Naive B cell (primary cell): Measurements from ENCODE around the gene PDGFA. TPM values are rescaled to one million over a fixed set of nuclear protein-coding genes. Genes with fewer than 3 reads are reported as not detected.
A peak's percentile ranks its signal among the peaks of the same experiment; 100 is the strongest.

ENCODE experiments used
- ATAC-seq, 2 donors: fragments of 150-1000 bp; cut with Tn5 transposase; 2 replicates each; pipeline ENCODE4 v1.10.0; 2021; ENCODE audit warnings: low read depth in 2 of 2, mild to moderate bottlenecking in 2 of 2, moderate library complexity in 2 of 2
- DNase-seq: peaks from one replicate; pipeline ENCODE4 v3.0.0; 2022
- H3K27ac Mint-ChIP-seq, 6 donors: one replicate each; pipeline ENCODE4 v1.8.0; 2020 to 2022; ENCODE audit warnings: mild to moderate bottlenecking in 6 of 6, mixed read lengths in 6 of 6, moderate library complexity in 5 of 6, inconsistent platforms in 2 of 6
- H3K27me3 Mint-ChIP-seq, 3 donors: one replicate each; pipeline ENCODE4 v1.8.0; 2021 to 2022; ENCODE audit warnings: mixed read lengths in 3 of 3, mild to moderate bottlenecking in 1 of 3
- H3K36me3 Mint-ChIP-seq, 2 donors: one replicate each; pipeline ENCODE4 v1.8.0; 2020 to 2022; ENCODE audit warnings: mixed read lengths in 2 of 2, inconsistent platforms in 1 of 2, mild to moderate bottlenecking in 1 of 2
- H3K4me1 Mint-ChIP-seq, 3 donors: one replicate each; pipeline ENCODE4 v1.8.0; 2020 to 2022; ENCODE audit warnings: mixed read lengths in 3 of 3, inconsistent platforms in 1 of 3, mild to moderate bottlenecking in 1 of 3, moderate library complexity in 1 of 3
- H3K4me3 Mint-ChIP-seq, 8 donors: one replicate each; pipeline ENCODE4 v1.8.0; 2020 to 2022; ENCODE audit warnings: mild to moderate bottlenecking in 8 of 8, mixed read lengths in 8 of 8, moderate library complexity in 8 of 8, inconsistent platforms in 2 of 8
- H3K9me3 Mint-ChIP-seq, 7 donors: one replicate each; pipeline ENCODE4 v1.8.0; 2020 to 2022; ENCODE audit warnings: mixed read lengths in 7 of 7, mild to moderate bottlenecking in 5 of 7, inconsistent platforms in 2 of 7, moderate library complexity in 1 of 7
- polyA plus RNA-seq, 6 donors: library from polyadenylated mRNA; unstranded; fragments of 300-500 nt; fragmentation: Illumina TruSeq; gene quantifications; one replicate each; pipeline ENCODE4 v1.2.3, GENCODE V29; 2021; ENCODE audit warnings: low read depth in 6 of 6

PDGFA gene
- polyA plus RNA-seq, 6 donors from 2014 or later: 0.12 TPM; not detected in 5

DNA sequence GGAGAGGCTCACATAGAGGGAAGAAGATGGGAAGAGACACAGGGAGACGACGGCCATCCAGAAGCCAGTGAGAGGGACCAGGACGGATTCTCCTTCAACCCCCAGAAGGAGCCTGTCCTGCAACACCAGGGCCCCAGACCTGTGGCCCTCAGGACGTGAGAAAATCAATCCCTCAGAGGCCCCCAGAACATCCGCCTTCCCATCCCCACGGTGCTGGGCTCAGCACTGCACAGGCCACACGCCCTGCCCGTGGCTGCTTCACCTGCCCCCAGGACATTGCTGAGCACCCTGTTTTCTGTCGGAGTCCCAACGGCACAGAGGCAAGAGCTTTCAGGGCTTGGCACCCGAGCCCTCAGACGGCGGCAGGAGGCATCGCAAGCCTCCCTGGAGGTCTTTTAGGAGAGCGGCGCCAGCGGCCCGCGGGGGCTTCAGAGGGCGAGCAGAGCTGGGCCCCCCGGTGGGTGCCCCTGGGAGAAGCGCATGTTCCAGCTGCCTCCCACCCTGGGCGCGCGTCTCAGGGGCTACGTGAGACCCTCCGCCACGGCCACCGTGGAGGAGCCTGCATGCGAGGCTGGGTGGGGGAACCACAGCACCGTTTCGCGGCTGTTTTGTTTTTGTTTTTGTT, 42.8 kb downstream of the PDGFA start:
- peaks cover 3 to 33% (median 5%) of the 10 kb centered on the region in 3 donors for H3K27me3 Mint-ChIP-seq
- H3K9me3 Mint-ChIP-seq: peaks cover 0 to 11% (median 3%) of the 10 kb centered on the region in 7 donors
- DNase-seq (no peak), ATAC-seq (no peak)
- H3K27ac Mint-ChIP-seq: no peak overlapping the region
- H3K4me3 Mint-ChIP-seq: no peak overlapping the region
- peaks cover 0 to under 1% of the 10 kb centered on the region in 2 donors for H3K36me3 Mint-ChIP-seq
- no peaks in the 10 kb centered on the region for H3K4me1 Mint-ChIP-seq

DNA sequence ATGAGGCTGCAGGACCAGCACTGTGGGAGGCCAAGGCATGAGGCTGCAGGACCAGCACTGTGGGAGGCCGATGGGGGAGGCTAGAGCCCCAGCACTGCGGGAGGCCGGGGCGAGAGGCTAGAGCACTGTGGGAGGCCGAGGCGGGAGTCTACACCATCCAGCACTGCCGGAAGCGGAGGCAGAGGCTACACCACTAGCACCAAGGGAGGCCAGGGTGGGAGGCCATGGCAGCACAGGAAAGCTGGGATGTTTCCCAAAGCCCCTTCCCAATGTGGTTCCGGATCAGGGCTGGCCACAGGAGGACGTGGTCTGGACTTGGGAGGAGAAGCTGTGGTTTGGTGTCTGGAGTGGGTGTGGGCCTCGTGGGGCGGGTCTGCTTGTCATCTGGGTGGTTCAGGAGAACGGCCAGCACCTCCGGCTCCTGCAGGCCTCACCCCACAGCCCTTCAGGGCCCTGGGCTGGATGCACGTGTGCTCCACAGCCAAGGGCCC, 43.6 kb downstream of the PDGFA start:
- ATAC-seq (no peak), DNase-seq (no peak)
- Mint-ChIP-seq H3K4me1 (no peaks in the 10 kb centered on the region), H3K36me3 (no peaks in the 10 kb centered on the region), H3K4me3 (no peak overlapping the region), H3K9me3 (peaks cover 0 to 11% (median 3%) of the 10 kb centered on the region in 7 donors), H3K27ac (no peak overlapping the region), H3K27me3 (peaks cover 0 to 32% (median 4%) of the 10 kb centered on the region in 3 donors)

DNA sequence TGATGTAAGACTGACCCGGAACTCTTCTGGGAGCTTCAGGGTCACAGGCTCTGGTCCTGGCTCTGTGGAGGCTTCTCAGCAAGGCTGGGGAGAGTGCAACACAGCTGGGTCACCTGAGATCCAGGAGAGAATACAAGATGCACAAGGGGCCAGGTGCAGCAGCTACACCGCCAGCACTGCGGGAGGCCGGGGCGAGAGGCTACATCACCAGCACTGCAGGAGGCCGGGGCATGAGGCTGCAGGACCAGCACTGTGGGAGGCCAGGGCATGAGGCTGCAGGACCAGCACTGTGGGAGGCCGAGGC, 44.3 kb downstream of the PDGFA start:
- Mint-ChIP-seq H3K27me3 (peaks cover 0 to 27% (median 4%) of the 10 kb centered on the region in 3 donors), H3K27ac (no peak overlapping the region), H3K4me3 (no peak overlapping the region), H3K36me3 (no peaks in the 10 kb centered on the region), H3K4me1 (no peaks in the 10 kb centered on the region), H3K9me3 (peaks cover 0 to 11% (median 3%) of the 10 kb centered on the region in 7 donors)
- no peak for DNase-seq
- ATAC-seq: no peak

DNA sequence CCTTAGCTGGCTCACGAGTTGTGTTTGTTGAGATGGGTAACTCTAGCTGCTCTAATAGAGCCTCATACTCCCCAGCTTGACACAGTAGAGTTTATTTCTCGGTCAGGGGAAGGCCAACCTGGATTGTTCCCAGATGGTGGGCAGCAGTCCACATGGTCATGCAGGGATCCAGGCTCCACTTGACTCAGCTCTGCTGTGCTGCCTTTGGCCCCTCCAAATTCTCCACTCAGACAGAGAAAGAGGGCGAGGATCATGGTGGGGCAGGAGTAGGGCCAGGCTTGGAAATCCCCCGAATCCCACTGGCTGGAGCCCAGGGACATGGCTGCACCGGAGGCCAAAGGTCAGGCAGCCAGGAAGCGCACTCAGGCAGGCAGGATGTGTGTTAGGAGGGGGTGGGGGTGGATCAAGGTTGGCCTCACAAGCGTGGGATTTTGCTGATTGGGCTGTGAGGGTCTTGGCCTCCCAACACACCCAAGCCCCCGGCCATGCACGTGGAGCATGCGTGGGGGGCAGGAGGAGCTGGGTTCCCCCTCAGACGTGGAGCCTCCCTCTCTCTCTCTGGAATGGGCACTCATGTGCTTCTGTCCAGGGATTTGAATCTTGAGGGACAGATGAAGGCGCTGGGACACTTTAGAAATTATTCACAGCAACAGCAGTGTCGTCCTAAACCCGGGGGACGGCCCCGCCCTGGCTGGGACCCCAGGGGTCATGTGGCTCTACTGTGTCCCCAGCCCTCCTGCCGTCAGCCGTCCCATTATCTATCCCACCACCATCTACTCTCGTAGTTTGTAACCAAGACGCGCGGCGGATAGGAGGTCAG, 44.8 kb downstream of the PDGFA start:
- ATAC-seq (no peak), DNase-seq (no peak)
- H3K27ac Mint-ChIP-seq: peak overlapping the region in 1 of 6 donors; percentile 58
- peaks cover 0 to 11% (median 3%) of the 10 kb centered on the region in 7 donors for H3K9me3 Mint-ChIP-seq
- H3K4me3 Mint-ChIP-seq: peak overlapping the region in 1 of 8 donors; percentile 60
- peaks cover 0 to 21% (median 4%) of the 10 kb centered on the region in 3 donors for H3K27me3 Mint-ChIP-seq
- peaks cover 0 to 1% (median 0%) of the 10 kb centered on the region in 3 donors for H3K4me1 Mint-ChIP-seq
- no peaks in the 10 kb centered on the region for H3K36me3 Mint-ChIP-seq

DNA sequence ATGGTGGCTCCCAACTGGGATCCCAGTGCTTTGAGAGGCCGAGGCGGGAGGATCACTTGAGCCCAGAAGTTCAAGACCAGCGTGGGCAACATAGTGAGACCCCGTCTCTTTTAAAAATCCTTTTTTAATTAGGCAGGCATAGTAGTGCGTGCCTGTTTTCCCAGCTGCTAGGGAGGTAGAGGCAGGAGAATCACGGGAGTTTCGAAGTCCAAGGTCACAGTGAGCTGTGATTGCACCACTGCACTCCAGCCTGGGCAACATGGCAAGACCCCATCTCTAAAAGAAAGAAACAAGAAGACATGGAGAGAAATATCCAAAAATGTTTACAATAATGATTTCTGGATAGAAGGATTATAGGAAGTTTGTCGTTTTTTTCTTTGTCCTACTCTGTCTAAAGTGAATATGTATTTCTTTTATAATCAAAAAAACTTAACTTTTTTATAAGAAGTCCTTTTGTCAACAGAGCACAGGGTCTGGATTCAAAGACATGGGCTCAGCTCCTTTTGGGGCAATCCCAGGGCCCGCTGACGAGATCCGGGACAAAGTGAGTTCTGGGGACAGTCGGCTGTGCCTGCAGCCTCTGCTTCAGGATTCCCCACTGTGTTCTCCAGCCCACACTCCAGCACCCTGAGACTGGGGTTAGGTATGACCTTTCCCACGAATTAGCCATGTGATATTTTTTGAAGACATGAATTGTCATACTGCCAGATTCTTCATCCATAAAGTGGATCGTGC, 45.6 kb downstream of the PDGFA start:
- Mint-ChIP-seq H3K27me3 (peaks cover 0 to 21% (median 0%) of the 10 kb centered on the region in 3 donors), H3K9me3 (peaks cover 0 to 11% (median 3%) of the 10 kb centered on the region in 7 donors), H3K27ac (peak overlapping the region in 1 of 6 donors; percentile 58), H3K4me1 (peaks cover under 1 to 3% (median under 1%) of the 10 kb centered on the region in 3 donors), H3K4me3 (no peak overlapping the region), H3K36me3 (no peaks in the 10 kb centered on the region)
- ATAC-seq: no peak
- DNase-seq: no peak

DNA sequence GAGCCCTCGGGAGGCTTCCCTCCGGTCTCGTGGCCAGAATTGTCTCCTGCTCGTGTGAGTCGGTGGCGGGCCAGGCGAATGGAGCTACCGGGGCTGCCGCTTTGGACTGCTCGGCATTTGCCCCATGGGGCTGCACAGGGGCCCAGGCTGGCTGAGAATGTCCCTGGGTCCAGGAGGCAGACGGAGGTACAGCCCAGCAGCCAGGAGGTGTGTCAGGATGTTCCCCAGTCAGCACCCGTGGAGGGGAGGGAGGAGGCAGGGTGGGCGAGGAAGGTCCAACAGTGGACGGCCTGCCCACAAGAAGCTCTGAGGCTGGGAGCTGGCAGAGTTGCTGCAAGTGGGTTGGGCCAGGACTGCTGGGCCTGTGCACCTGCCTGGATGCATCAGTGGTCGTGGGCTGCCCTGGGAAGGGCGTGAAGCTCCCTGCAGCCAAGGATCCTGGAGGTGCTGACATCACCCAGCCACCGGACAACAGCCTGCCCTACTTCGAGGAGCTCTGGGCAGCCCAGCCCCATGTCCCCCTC, 46.4 kb downstream of the PDGFA start:
- H3K27me3 Mint-ChIP-seq: peaks cover 0 to 21% (median 0%) of the 10 kb centered on the region in 3 donors
- peaks cover under 1 to 15% (median 7%) of the 10 kb centered on the region in 7 donors for H3K9me3 Mint-ChIP-seq
- no peak overlapping the region for H3K4me3 Mint-ChIP-seq
- no peak overlapping the region for H3K27ac Mint-ChIP-seq
- DNase-seq (no peak), ATAC-seq (no peak)
- H3K36me3 Mint-ChIP-seq: peaks cover 0 to 5% of the 10 kb centered on the region in 2 donors
- H3K4me1 Mint-ChIP-seq: peaks cover 6 to 8% (median 8%) of the 10 kb centered on the region in 3 donors

DNA sequence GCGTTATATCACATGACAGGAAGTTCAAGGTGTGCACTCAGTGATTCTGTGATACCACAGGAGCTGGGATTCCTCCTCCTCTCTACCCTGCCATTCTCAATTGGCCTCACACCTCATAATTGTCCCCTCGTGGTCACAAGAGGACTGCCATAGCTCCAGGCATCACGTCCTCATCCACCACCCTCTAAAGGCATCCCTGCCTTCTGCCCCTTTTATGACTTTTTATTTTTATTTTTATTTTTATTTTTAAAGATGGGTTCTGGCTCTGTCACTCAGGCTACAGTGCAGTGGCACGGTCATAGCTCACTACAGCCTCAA, 47.0 kb downstream of the PDGFA start:
- peaks cover 0 to 10% of the 10 kb centered on the region in 2 donors for H3K36me3 Mint-ChIP-seq
- peaks cover 0 to 18% (median 0%) of the 10 kb centered on the region in 3 donors for H3K27me3 Mint-ChIP-seq
- H3K4me3 Mint-ChIP-seq: no peak overlapping the region
- H3K9me3 Mint-ChIP-seq: peaks cover 4 to 21% (median 10%) of the 10 kb centered on the region in 7 donors
- peaks cover 13 to 15% (median 15%) of the 10 kb centered on the region in 3 donors for H3K4me1 Mint-ChIP-seq
- ATAC-seq (no peak), DNase-seq (no peak)
- no peak overlapping the region for H3K27ac Mint-ChIP-seq

DNA sequence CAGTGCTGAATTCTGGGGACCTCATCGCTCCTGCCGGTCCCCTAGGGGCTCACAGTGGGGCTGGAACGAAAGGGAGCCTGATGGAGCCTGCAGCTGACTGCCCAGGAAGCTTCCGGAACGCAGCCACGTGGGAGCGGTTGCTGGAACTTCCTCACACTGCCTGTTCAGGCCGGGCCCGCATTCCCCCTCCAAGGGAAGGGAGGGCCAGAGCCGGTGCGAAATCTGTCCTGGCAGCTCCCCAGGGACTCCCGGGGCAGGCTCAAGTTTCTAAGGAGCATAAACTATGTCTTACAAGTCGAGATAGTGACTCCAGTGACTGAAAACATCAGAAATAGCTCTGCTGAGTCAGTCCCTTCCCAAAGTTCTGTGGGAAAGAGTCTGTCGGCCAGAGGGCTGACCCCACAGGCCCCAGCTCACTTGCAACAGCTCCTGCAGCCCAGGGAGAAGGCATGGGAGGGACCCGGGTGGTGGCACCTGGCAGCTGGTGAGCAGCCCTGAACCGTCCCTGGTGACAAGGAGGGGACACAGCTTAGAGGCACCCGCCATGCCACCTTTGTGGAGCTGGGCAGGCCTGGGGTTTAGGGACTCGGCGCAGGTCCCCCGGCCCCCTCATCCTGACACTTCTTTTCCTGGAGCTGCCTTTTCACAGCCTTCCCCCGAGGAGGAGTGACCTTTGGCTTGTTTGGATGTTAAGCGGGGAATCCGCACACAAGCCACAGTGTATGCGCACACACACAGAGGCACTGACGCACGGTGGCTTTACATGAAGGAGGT, 47.6 kb downstream of the PDGFA start:
- DNase-seq: no peak
- Mint-ChIP-seq H3K27ac (no peak overlapping the region), H3K4me3 (no peak overlapping the region)

DNA sequence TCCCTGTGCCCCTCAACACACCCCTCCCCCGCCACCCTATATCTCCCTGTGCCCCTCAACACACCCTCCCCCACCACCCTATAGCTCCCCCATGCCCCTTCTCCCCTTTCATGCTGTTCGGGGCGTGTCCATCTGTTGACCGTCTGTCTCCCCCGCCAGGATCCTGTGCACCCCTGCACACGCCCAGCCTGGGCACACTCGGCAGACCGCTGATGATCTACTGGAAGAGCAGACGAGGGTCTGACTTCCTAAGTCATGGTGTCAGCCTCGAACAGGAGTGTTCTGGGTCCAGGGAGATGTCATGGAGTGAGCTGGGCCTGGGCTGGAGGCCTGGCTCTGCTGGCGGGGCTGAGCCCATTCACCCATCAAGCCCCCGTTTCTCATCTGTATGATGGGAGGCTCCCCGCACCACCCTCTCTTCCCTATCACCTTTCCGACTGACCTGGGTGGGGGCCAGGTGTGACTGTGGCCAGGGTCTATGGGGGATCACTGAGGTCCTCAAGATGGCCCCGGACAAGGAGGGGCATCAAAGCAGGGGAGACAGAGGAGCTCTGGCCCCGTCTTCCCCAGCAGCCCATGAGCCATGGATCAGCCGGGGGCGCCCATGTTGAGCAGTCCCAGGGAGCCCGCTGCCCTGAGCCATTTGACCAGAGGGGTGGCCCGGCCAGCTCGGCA, 48.3 kb downstream of the PDGFA start:
- no peak overlapping the region for H3K4me3 Mint-ChIP-seq
- peaks cover 0 to 10% of the 10 kb centered on the region in 2 donors for H3K36me3 Mint-ChIP-seq
- peaks cover 0 to 10% (median 0%) of the 10 kb centered on the region in 3 donors for H3K27me3 Mint-ChIP-seq
- H3K27ac Mint-ChIP-seq: peak overlapping the region in 2 of 6 donors; percentile 54 to 56
- ATAC-seq (no peak), DNase-seq (no peak)
- peaks cover 7 to 23% (median 17%) of the 10 kb centered on the region in 7 donors for H3K9me3 Mint-ChIP-seq
- peaks cover 15 to 18% (median 17%) of the 10 kb centered on the region in 3 donors for H3K4me1 Mint-ChIP-seq

More for the DNA sequence above, 47.6 kb downstream of the PDGFA start:
- Mint-ChIP-seq H3K27me3 (peaks cover 0 to 15% (median 0%) of the 10 kb centered on the region in 3 donors), H3K36me3 (peaks cover 0 to 10% of the 10 kb centered on the region in 2 donors), H3K4me1 (peaks cover 15 to 18% (median 17%) of the 10 kb centered on the region in 3 donors), H3K9me3 (peaks cover 7 to 23% (median 16%) of the 10 kb centered on the region in 7 donors)
- no peak for ATAC-seq

DNA sequence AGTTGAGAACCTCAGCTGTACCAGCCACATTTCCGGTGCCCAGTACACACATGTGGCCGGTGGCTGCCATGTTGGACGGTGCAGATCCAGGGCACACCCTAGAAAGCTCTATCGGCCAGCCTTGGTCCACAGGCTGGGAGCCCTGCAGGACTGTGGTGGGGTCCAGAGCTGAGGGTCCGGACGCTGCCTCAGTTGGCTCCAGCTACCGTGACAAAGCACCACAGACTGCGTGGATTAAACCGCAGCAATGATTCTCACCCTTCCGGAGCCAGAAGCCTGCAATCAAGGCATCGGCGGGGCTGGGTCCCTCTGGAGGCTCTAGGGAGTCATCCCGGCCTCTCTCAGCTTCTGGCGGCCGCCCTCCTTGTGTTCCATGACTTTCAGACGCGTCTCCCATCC, 50.1 kb downstream of the PDGFA start:
- no peak for DNase-seq
- peak overlapping the region in 2 of 6 donors; percentile 32 to 91 for H3K27ac Mint-ChIP-seq
- H3K4me1 Mint-ChIP-seq: peaks cover 15 to 18% (median 17%) of the 10 kb centered on the region in 3 donors
- H3K27me3 Mint-ChIP-seq: peaks cover 0 to 7% (median 0%) of the 10 kb centered on the region in 3 donors
- peak overlapping the region in 1 of 8 donors; percentile 44 for H3K4me3 Mint-ChIP-seq
- ATAC-seq: no peak
- peaks cover 7 to 21% (median 16%) of the 10 kb centered on the region in 7 donors for H3K9me3 Mint-ChIP-seq
- peaks cover 0 to 10% of the 10 kb centered on the region in 2 donors for H3K36me3 Mint-ChIP-seq

DNA sequence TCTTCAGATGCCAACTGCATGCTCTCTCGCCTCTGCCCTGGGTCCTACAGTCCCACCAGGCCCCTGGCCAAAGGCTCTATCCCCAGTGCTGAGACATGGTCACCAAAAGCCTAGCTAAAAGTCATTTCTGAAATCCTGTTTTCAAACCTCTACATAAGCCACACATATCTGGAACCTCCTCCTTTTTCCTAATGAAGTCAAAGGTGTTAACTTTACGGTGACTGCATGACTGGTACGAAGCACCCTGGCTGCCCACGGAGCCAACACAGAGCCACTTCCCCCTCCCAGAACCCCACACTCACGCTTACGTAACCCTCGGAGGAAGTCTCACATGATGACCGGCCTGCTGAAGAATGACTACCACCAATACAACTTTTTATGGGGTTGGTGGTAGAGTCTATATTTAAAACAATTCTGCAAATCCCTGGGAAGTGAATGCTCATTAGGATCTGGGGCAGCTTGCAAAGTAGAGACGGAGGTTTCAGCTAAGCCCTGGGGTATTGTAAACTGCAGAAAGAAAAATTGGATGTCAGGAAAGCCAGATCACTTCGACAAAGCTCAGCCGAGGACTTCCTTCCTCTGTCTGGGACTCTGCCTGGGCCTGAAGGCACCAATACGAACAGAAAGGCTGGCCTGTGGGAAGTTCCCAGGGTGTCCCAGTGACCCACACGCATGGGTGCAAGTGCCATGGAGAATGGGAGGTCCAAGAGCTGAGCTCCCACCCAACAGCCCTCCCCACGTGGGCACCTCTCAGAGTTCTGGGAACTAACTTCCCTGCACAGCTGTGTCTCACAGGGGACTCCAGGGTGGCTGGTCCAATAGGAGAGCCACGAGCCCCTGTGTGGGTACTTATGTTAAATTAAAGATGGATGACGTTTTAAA, 50.7 kb downstream of the PDGFA start:
- H3K27me3 Mint-ChIP-seq: peaks cover 0 to 4% (median 0%) of the 10 kb centered on the region in 3 donors
- H3K4me3 Mint-ChIP-seq: peak overlapping the region in 2 of 8 donors; percentile 7 to 26
- ATAC-seq (peak; percentile 58 to 60), DNase-seq (peak; percentile 12)
- H3K9me3 Mint-ChIP-seq: peaks cover 6 to 20% (median 13%) of the 10 kb centered on the region in 7 donors
- H3K36me3 Mint-ChIP-seq: peaks cover 0 to 10% of the 10 kb centered on the region in 2 donors
- peaks cover 15 to 18% (median 17%) of the 10 kb centered on the region in 3 donors for H3K4me1 Mint-ChIP-seq
- H3K27ac Mint-ChIP-seq: peak overlapping the region in 5 of 6 donors; percentile 22 to 96 (median 76)
